GM12864 (cell line): ENCODE data around the gene ADORA2B.

Source experiments
- DNase-seq: peaks from one replicate; pipeline ENCODE4 v3.0.0-alpha.2; 2011; ENCODE audit warnings: low read depth
- H3K4me3 ChIP-seq: 2 replicates; pipeline ENCODE4 v1.5.1; 2011; ENCODE audit warnings: mild to moderate bottlenecking, low read depth, low read length, control low read depth
- CTCF ChIP-seq: IDR thresholded peaks from 2 replicates; pipeline ENCODE4 v1.5.1; 2011; ENCODE audit warnings: low read depth, mild to moderate bottlenecking, moderate library complexity, low read length, control low read depth, inconsistent platforms; ENCODE audit errors: missing control alignments

Gene ADORA2B

GRCh38 chr17:15922586-15922985 is 22.3 kb upstream of the ADORA2B start:
- H3K4me3 ChIP-seq, result no peak overlapping the region
- DNase-seq, result no peak
- TF ChIP-seq CTCF, result no peak

DNA sequence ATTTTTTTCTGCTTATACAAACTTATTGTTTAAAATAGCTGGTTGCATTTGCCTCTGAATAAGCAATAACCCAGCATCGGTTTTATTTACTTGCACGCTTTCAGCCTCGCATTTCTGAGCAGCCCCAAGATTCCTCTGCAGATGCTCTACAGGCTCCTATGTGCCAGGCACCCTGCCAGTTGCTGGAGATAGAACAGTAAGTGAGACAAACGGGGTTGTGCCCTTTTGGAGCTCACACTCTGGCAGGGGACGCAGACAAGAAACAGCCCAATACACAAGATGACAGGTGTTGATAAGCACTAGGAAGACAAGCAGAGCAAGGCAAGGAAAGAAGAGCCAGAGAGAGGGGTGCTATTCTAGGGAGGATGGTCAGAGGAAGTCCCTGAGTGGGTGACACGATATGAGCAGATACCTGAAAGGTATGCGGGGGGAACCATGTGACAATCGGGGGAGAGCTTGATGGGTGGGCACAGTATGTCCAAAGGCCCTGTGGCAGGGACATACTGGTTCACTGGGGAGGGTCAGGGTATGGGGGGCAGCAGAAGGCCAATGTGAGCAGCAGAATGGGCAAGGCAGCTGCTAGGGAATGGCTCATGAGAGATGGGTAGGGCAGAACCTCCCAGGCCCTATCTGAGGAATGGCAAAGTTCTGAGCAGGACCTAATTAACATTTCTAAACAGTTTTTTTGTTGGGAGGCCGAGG is 18.7 kb upstream of the ADORA2B start:
- no peak for TF ChIP-seq CTCF
- H3K4me3 ChIP-seq, result no peak overlapping the region
- DNase-seq, result no peak

DNA sequence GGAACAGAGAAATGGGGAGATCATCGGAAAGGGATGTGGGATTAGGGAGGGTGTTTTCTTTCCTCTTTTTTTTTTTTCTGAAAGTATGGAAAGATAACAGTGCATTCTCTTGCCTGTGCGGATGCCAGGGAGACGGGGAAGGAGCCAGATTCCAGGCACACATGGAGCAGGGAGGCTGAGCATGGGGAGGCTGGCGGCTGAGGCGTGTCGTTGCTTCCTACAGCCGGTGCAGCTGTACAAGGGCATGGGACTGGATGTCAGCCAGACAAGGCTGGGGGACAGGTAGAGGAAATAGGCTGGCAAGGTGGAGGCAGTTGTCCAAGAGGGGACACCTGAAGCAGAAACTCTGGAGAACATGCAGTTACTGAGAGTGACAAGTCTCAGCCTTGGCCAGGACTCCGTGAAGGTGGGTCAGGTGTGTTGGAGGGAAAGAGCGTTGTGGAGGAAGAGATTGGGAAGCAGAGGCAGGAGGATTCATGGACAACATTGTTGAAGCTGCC is 16.6 kb upstream of the ADORA2B start:
- H3K4me3 ChIP-seq, result no peak overlapping the region
- DNase-seq, result no peak
- TF ChIP-seq CTCF, result no peak

DNA sequence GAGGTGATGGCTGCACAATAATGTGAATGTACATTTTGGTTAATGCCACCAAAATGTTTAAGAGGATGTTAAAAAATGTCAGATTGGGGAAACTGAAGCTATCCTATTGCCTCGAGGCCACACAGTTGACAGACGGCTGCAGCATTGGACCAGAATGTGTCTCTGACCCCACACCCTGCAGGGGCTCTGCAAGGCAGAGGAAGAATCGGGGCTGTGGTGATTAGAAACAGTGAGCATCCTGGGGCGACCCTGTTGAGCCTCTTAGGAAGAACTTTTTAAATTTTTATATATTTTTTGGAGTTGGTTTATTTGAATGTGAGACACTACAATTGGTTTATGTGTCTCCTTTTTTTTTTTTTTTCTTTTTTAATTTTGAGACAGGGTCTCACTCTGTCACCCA is 15.0 kb upstream of the ADORA2B start:
- TF ChIP-seq CTCF, result no peak
- H3K4me3 ChIP-seq, result no peak overlapping the region
- no peak for DNase-seq

GRCh38 chr17:15930426-15930825 is 14.5 kb upstream of the ADORA2B start:
- TF ChIP-seq CTCF, result no peak
- no peak for DNase-seq
- no peak overlapping the region for H3K4me3 ChIP-seq

DNA sequence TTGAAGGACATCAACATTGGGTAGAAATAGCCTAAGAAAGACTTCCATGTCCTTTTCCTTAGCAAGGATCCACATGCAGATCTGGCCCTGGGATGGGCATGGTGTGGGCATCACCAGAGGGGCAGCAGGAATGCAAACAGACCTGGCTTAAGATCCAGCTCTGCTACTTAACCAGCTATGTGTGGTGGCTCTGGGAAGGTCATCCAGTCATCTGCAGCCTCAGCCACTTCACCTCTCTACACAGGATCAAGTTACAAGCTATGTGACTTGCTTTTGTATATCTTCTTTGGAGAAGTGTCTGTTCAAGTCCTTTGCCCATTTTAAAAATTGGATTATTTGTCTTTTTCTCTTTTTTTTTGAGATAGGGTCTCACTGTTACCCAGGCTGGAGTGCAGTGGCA is 13.5 kb upstream of the ADORA2B start:
- no peak for TF ChIP-seq CTCF
- no peak for DNase-seq
- H3K4me3 ChIP-seq, result no peak overlapping the region

- TF ChIP-seq CTCF, result no peak
- no peak overlapping the region for H3K4me3 ChIP-seq
- DNase-seq, result no peak
Measured at GRCh38 chr17:15934866-15935265, 10.1 kb upstream of the ADORA2B start.
